GM20431 (cell line): ENCODE results near the gene YOD1.

Experiments used
- in situ Hi-C: fragments of 300-500 bp; cut with MseI, MboI; formaldehyde crosslinking; loops from one replicate; pipeline ENCODE4 v1.15.0; 2020; ENCODE audit warnings: low sequenced_read_pairs; ENCODE audit not compliant: unreplicated experiment

YOD1 gene

DNA sequence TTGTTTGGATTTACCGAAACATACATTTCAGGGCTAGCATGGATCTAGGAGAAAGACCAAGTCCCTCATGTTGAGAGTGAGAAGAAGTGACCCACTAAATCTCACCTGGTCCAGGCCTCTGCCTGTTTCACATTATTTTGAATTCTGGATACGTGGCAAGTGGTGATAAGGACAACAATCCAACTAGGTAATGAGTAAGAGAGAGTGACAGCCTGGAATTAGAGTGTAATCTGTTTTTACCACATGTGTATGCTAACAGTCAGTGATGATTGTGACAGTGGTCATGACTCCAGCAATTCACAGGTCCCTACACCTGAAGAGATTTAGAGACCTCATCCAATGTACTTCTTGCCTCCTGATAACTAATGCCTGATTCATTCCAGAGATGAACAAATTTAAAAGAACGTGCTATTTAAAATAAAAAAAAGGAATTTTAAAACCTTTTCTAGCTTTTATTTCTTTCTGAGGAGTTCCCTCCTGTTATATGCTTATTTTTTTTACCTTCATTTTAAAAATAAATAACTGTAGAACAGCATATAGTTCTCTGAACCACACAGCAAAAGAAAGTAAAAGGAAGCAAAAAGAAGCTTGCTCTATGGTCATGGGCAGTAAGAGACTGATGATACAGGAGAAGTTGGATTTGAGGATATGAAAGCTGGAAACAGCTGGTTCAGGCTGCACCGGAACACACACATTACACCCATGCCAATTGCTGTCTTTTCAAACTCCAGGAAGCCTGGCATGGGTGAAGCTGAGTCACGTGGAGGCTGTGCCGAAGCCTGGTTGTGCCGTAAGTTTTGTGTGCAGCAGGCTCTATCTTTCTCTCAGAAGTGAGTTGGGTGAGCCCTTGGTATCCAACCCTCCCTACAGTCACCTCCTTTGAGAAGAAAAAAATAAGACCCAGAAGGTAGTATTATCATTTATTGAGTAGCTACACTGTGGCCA, 33.1 kb downstream of the YOD1 start:
- in situ Hi-C loops = no loop called here

- in situ Hi-C loops = no loop called here
These were observed 35.2 kb downstream of the YOD1 start for GRCh38 chr1:207015791-207016190.

- in situ Hi-C loops = no loop called here
These were observed 36.3 kb downstream of the YOD1 start for GRCh38 chr1:207014728-207015127.

DNA sequence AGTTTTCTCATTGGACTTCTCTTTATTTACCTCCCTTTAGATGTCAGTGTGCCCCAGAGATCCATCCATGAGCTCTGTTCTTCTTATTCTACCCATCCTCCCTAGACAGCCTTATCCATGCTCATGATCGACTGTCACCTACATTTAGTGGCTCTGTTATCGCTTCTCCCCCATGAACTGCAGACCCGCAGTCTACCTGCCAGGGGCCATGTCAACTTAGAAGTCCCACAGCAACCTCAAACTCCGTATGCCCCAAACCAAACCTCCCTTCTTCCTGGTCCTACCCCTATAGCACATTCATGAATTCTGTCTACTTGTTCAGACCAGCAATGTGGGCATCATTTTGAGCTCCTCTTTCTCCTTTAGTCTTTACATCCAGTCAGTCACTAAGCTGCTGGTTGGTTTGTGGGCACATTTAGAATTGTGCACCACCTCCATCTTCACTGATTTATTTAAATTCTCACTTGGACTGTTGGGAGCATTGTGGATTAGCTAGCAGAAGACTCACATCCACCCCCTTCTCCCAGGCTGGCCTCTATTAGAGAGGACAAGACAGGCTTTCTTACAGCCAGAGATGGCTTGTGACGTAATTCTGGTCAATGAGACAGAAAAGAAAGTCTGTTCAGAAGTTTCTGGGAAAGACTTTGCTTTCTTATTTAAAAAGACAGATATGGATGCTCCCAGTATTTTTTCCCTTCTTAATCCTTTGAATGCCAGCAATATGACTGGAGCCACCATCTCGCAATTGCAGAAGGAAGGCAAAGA, 37.5 kb downstream of the YOD1 start:
- in situ Hi-C loops = no loop called here

- in situ Hi-C loops = no loop called here
These were observed 40.3 kb downstream of the YOD1 start for GRCh38 chr1:207010726-207011125.

DNA sequence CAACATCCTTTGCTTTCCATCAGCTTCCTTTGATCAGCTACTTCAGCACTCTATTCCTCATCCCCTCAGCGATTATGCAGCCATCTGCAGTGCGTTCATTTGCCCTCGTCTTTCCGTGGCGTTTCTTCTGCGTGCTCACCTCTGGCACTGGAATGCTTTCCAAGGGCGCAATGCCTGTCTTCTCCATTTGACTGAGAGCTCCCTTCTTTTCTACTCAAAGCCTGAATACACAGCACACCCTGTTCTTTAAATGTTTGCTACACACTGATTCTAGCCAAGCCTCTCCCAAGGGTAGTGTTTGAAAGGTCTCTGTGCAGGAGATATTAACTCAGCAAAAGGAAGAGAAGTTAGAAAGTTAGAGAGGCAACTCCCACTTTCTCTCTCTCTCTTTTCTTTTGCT, 41.1 kb downstream of the YOD1 start:
- in situ Hi-C loops = no loop called here

GRCh38 chr1:207009182-207009850, 41.7 kb downstream of the YOD1 start:
- in situ Hi-C loops = no loop called here

DNA sequence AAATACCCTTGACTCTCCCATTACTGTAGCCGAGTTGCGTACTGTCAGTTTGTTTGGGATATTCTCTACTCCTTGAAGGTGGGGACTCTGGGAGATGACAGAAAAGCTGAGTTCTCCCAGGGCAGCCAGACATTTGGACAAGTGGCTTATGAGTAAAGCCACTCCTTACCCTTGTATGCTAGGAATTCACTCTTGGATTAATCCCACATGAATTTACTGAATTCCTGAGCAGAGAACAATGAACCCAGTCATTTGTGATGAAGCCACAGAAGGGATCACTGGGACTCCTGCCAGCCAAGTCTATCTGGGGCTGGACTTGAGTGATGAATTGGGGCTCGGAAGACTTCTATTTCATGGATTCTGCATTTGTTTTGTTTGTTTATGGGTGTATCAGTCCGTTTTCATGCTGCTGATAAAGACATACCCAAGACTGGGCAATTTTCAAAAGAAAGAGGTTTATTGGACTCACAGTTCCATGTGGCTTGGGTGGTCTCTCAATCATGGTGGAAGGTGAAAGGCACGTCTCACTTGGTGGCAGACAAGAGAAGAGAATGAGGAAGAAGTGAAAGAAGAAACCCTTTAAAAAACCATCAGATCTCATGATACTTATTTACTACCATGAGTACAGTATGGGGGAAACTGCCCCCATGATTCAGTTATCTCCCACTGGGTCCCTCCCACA, 43.5 kb downstream of the YOD1 start:
- in situ Hi-C loops = no loop called here

GRCh38 chr1:207006914-207007313, 44.1 kb downstream of the YOD1 start:
- in situ Hi-C loops = no loop called here

GRCh38 chr1:207006083-207006482, 44.9 kb downstream of the YOD1 start:
- in situ Hi-C loops = no loop called here

GRCh38 chr1:207004931-207005830, 45.8 kb downstream of the YOD1 start:
- in situ Hi-C loops = no loop called here

DNA sequence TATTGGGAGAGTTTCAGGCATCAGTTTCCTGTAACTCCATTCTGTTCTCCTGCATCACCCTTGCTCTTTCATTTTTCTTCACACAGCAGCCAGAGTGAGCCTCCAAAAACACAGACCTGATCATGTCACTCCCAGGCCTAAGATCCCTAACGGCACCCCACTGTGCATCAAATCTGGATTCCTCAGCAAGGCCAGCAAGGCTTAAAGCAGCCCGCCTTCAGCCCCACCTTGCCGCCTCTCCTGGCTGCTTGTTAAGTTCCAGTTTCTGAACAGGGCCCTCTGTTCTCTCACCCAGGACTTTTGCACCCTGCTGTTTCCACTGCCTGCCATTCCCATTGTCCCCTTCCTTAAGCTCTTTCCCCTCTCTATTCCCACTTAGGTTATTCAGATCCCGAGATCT, 47.8 kb downstream of the YOD1 start:
- in situ Hi-C loops = no loop called here

- in situ Hi-C loops = no loop called here
These were observed 48.3 kb downstream of the YOD1 start for GRCh38 chr1:207002724-207003146.

DNA sequence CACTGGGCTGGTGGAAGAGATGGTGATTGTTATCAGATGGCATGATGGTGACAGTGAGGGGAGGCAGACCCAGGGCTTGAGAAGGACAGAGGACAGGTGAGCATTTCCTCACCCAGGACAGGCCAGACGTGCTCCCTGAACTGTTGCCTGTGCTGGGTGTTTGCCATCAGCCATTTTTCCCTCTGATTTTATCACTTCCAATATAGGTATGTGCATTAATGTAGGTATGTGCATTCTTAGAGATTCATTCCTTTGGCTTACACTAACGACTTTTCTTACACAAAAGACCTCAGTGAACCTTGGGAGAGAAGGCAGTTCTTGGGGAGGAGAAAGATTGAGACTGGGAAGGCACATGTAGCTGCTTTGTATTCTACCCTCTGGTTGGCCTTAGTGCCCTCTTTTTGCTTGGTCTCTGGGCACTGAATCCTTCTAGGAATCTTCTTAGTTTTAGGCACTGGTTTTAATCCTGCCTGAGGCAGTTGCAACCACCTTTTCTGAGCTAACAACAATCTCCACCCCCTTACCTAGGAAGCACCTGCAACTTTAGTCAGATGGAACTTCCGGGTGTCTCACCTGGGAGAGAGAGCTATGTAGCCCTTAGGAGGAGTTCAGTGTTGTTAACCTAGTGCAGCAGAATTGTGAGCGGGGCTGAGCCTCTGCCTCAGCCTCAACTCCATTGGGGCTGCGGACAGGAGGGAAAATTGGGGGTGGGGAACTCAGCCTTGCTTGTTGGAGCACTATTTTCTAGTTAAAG, 49.3 kb downstream of the YOD1 start:
- in situ Hi-C loops = no loop called here

GRCh38 chr1:207000651-207001291, 50.2 kb downstream of the YOD1 start:
- in situ Hi-C loops = no loop called here

DNA sequence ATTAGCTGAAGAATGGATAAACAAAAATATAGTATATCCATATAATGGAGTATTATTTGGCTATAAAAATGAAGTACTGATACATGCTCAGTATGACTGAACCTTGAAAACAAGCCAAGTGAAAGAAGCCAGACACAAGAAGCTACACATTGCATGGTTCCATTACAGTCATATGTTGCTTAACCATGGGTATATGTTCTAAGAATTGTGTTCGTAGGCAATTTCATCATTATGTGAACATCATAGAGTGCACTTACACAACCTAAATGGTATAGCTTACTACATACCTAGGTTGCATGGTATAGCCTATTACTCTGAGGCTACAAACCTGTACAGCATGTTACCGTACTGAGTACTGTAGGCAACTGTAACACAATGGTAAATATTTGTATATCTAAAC, 52.2 kb downstream of the YOD1 start:
- in situ Hi-C loops = no loop called here
